ENCODE data around the gene ECHDC3. TPM values are rescaled to one million over a fixed set of nuclear protein-coding genes. Genes with fewer than 3 reads are reported as not detected.

The ECHDC3 gene
- total and polyA plus RNA-seq, 2 of the 4 experiments (the other 2 are of a cell fraction), result 4.3 to 5.0 TPM

GRCh38 chr10:11797281-11797680, 55.1 kb downstream of the ECHDC3 start:
- no peaks in the 10 kb centered on the region for H3K9me3 ChIP-seq (ENCODE audit: control insufficient read depth, insufficient read depth, low read length)
- TF ChIP-seq FOS (IDR thresholded peaks at IDR 0.05; ENCODE audit: low read depth, low read length) (no peak), POLR2A (IDR thresholded peaks at IDR 0.05; ENCODE audit: low read depth, low read length) (no peak), RFX5 (IDR thresholded peaks at IDR 0.05; ENCODE audit: low read depth, low read length) (no peak), RAD21 (IDR thresholded peaks at IDR 0.05; ENCODE audit: low read length) (no peak), MAZ (IDR thresholded peaks at IDR 0.05; ENCODE audit: borderline replicate concordance, low read depth, low read length) (no peak), MAFK (IDR thresholded peaks at IDR 0.05; ENCODE audit: low read depth, low read length) (no peak), USF2 (IDR thresholded peaks at IDR 0.05; ENCODE audit: low read depth, low read length) (no peak)
- no peak overlapping the region for H4K5ac ChIP-seq (ENCODE audit: low read depth, low read length)
- intact Hi-C loops (cut with micrococcal nuclease) (no loop called here), in situ Hi-C loops (cut with MboI; ENCODE audit: low sequenced_read_pairs) (no loop called here), dilution Hi-C loops (cut with HindIII; ENCODE audit: low sequenced_read_pairs, unreplicated experiment) (no loop called here)
- no peak overlapping the region for H2AK9ac ChIP-seq (replicated peaks; ENCODE audit: low read depth, low read length, poor library complexity)
- CTCF ChIA-PET, result interaction anchor here (1.0 kb wide), 1 partner anchor 14 kb away, joined by 3 read pairs; no protein-coding TSS in a partner anchor
- H3K4me1 ChIP-seq (ENCODE audit: control insufficient read depth, insufficient read depth, low read length), result peaks cover 7% of the 10 kb centered on the region
- no peak for DNase-seq
- no peak overlapping the region for H3K4ac ChIP-seq (ENCODE audit: low read depth, low read length)
- H3K36me3 ChIP-seq (ENCODE audit: control insufficient read depth, insufficient read depth, low read length), result no peaks in the 10 kb centered on the region
- H2BK20ac ChIP-seq (ENCODE audit: low read depth, low read length), result no peak overlapping the region
- H2AFZ ChIP-seq (replicated peaks; ENCODE audit: low read length, poor library complexity), result no peak overlapping the region
- H3K14ac ChIP-seq (replicated peaks; ENCODE audit: low read depth, low read length), result no peak overlapping the region
- H3K27me3 ChIP-seq (ENCODE audit: control insufficient read depth, insufficient read depth, low read length), result no peaks in the 10 kb centered on the region
- H3K4me2 ChIP-seq (ENCODE audit: low read depth, low read length), result no peak overlapping the region
- no peak overlapping the region for H3K4me3 ChIP-seq (ENCODE audit: insufficient read depth, low read depth, low read length)
- no peak overlapping the region for H4K8ac ChIP-seq (ENCODE audit: low read depth in 2 of 2, low read length in 2 of 2)
- no peaks in the 10 kb centered on the region for H4K20me1 ChIP-seq (ENCODE audit: insufficient read depth, low read length)
- H3K56ac ChIP-seq (ENCODE audit: extremely low read depth, insufficient read depth, low read length), result no peak overlapping the region
- H3K9ac ChIP-seq (ENCODE audit: low read depth, low read length), result no peak overlapping the region
- H4K91ac ChIP-seq (ENCODE audit: insufficient read depth, low read depth, low read length), result no peak overlapping the region; the same call in 1 of the 2 replicates
- H3K18ac ChIP-seq (ENCODE audit: low read depth, low read length), result no peak overlapping the region
- H2BK120ac ChIP-seq (ENCODE audit: low read depth, low read length), result no peak overlapping the region
- no peak overlapping the region for H2BK15ac ChIP-seq (ENCODE audit: low read depth, low read length)
- no peak overlapping the region for H2AK5ac ChIP-seq (ENCODE audit: low read depth, low read length)
- POLR2A ChIA-PET (ENCODE audit: unreplicated experiment), result no interaction called here
- ATAC-seq (ENCODE audit: low read depth), result no peak
- H3K23ac ChIP-seq (ENCODE audit: low read depth, low read length), result no peak overlapping the region
- H2BK5ac ChIP-seq (ENCODE audit: low read depth, low read length, poor library complexity, severe bottlenecking), result no peak overlapping the region
- BruUV-seq (replicated peaks), result no TSS peak
- H3K79me1 ChIP-seq (ENCODE audit: low read depth in 1 of 2, low read length in 2 of 2), result no peaks in the 10 kb centered on the region
- H3K27ac ChIP-seq (ENCODE audit: insufficient read depth, low read length), result no peak overlapping the region
- 82% methylated on average over 3 of the region's 10 CpGs; no CpG with 5 or more reads in 1 of the 2 experiments for WGBS, 2 experiments (ENCODE audit: extremely low coverage in 2 of 2, insufficient read length in 1 of 2)
- peaks cover 17% of the 10 kb centered on the region for H3K9me1 ChIP-seq (ENCODE audit: insufficient read depth, low read length)

Data from IMR-90 (cell line).